A673 (cell line): ENCODE data around the gene TSPAN15. TPM values are rescaled to one million over a fixed set of nuclear protein-coding genes. Genes with fewer than 3 reads are reported as not detected.

ENCODE experiments used
- BruUV-seq: library from RNA; stranded (reverse); fragments of 400-500 nt; replicated peaks from 2 replicates; lab custom pipeline; 2021; lab: Mats Ljungman, UMichigan
- CTCF ChIA-PET: fragments of 300-600 bp; sonication (Branson Sonifier 250); formaldehyde crosslinking; loops from one replicate; lab custom pipeline; 2022; ENCODE audit warnings: antibody characterized with exemption; lab: Charles Lee
- POLR2A ChIA-PET: fragments of 300-600 bp; sonication (Branson Sonifier 250); formaldehyde crosslinking; loops from one replicate; lab custom pipeline; 2022; ENCODE audit warnings: antibody characterized with exemption; ENCODE audit not compliant: low non-redundant PET; lab: Charles Lee
- DNase-seq: peaks from one replicate; pipeline ENCODE4 v3.0.0-alpha.2; 2015; ENCODE audit warnings: low spot score
- H3K27ac ChIP-seq: fragments of 200-600 bp; sonication (generic); 2 replicates; pipeline ENCODE4 v1.5.1; 2016; ENCODE audit warnings: mixed run types, low read depth, mild to moderate bottlenecking, mixed read lengths, antibody characterized with exemption, low read length; ENCODE audit not compliant: poor library complexity, severe bottlenecking
- H3K27me3 ChIP-seq: fragments of 200-600 bp; sonication (generic); replicated peaks from 2 replicates; pipeline ENCODE4 v1.6.1; 2017; ENCODE audit warnings: mixed run types, low read depth, mild to moderate bottlenecking, mixed read lengths, antibody characterized with exemption, low read length; ENCODE audit not compliant: insufficient read depth, poor library complexity
- H3K36me3 ChIP-seq: fragments of 200-600 bp; sonication (generic); 2 replicates; pipeline ENCODE4 v1.6.1; 2016; ENCODE audit warnings: mixed run types, mild to moderate bottlenecking, mixed read lengths, antibody characterized with exemption, low read length; ENCODE audit not compliant: insufficient read depth, poor library complexity, severe bottlenecking
- H3K4me1 ChIP-seq: fragments of 200-600 bp; sonication (generic); 2 replicates; pipeline ENCODE4 v1.6.1; 2017; ENCODE audit warnings: mixed run types, mild to moderate bottlenecking, mixed read lengths, antibody characterized with exemption, low read length; ENCODE audit not compliant: insufficient read depth, poor library complexity, severe bottlenecking
- H3K4me3 ChIP-seq: fragments of 200-600 bp; sonication (generic); 2 replicates; pipeline ENCODE4 v1.5.1; 2016; ENCODE audit warnings: low read depth, mixed run types, mild to moderate bottlenecking, mixed read lengths, low read length; ENCODE audit not compliant: poor library complexity, severe bottlenecking
- H3K9me3 ChIP-seq: fragments of 200-600 bp; sonication (generic); 2 replicates; pipeline ENCODE4 v1.6.1; 2016; ENCODE audit warnings: mixed run types, low read depth, mild to moderate bottlenecking, mixed read lengths, antibody characterized with exemption, low read length; ENCODE audit not compliant: poor library complexity, severe bottlenecking
- CTCF ChIP-seq: fragments of 300-800, 200-600 bp; sonication (generic); conservative IDR thresholded peaks from 2 replicates; pipeline ENCODE4 v1.5.1; 2017; ENCODE audit warnings: low read depth, mild to moderate bottlenecking, antibody characterized with exemption, low read length, moderate library complexity, mixed read lengths
- EZH2 ChIP-seq: fragments of 200-600 bp; sonication (generic); IDR thresholded peaks from 2 replicates; pipeline ENCODE4 v1.6.1; 2017; ENCODE audit warnings: borderline replicate concordance, low read depth, mild to moderate bottlenecking, mixed read lengths, antibody characterized with exemption, low read length; ENCODE audit not compliant: poor library complexity, severe bottlenecking
- intact Hi-C: fragments of 100-400 bp; cut with micrococcal nuclease; formaldehyde crosslinking; loops from one replicate; pipeline ENCODE4 v1.10.0; 2022; ENCODE audit not compliant: unreplicated experiment
- total RNA-seq: library from RNA; stranded (reverse); gene quantifications from 2 replicates; pipeline ENCODE4 v1.2.3, GENCODE V29; 2021

The TSPAN15 gene
- total RNA-seq, 1 experiment from 2014 or later, result 2.1 TPM

GRCh38 chr10:69403519-69403918 lies 47.7 kb upstream of the TSPAN15 start:
- peaks cover 13% of the 10 kb centered on the region for H3K36me3 ChIP-seq
- TF ChIP-seq CTCF, result no peak
- no peak for TF ChIP-seq EZH2
- H3K27ac ChIP-seq, result no peak overlapping the region
- intact Hi-C loops, result no loop called here
- peaks cover 14% of the 10 kb centered on the region for H3K4me1 ChIP-seq
- no peak overlapping the region for H3K4me3 ChIP-seq
- H3K27me3 ChIP-seq, result no peaks in the 10 kb centered on the region
- no peak for DNase-seq
- POLR2A ChIA-PET, result no interaction called here
- no TSS peak for BruUV-seq
- CTCF ChIA-PET, result no interaction called here
- no peaks in the 10 kb centered on the region for H3K9me3 ChIP-seq

GRCh38 chr10:69404786-69405185 lies 46.5 kb upstream of the TSPAN15 start:
- ChIA-PET POLR2A (no interaction called here), CTCF (no interaction called here)
- intact Hi-C loops, result loop anchor here (5.0 kb wide), 1 partner anchor 167 kb away; no protein-coding TSS in a partner anchor
- DNase-seq, result no peak
- Histone ChIP-seq H3K27ac (no peak overlapping the region), H3K9me3 (no peaks in the 10 kb centered on the region), H3K27me3 (no peaks in the 10 kb centered on the region), H3K36me3 (peaks cover 13% of the 10 kb centered on the region), H3K4me3 (no peak overlapping the region), H3K4me1 (peaks cover 16% of the 10 kb centered on the region)
- TF ChIP-seq EZH2 (no peak), CTCF (no peak)
- BruUV-seq, result no TSS peak

GRCh38 chr10:69405221-69405620 lies 46.0 kb upstream of the TSPAN15 start:
- ChIA-PET POLR2A (no interaction called here), CTCF (no interaction called here)
- Histone ChIP-seq H3K4me1 (peaks cover 16% of the 10 kb centered on the region), H3K27ac (no peak overlapping the region), H3K36me3 (peaks cover 13% of the 10 kb centered on the region), H3K27me3 (no peaks in the 10 kb centered on the region), H3K4me3 (no peak overlapping the region), H3K9me3 (no peaks in the 10 kb centered on the region)
- DNase-seq, result no peak
- TF ChIP-seq CTCF (no peak), EZH2 (no peak)
- intact Hi-C loops, result loop anchor here (5.0 kb wide), 1 partner anchor 168 kb away; no protein-coding TSS in a partner anchor
- BruUV-seq, result no TSS peak
